VCaP (cell line): ENCODE results near the gene PAK3.

Experiments
- H3K27ac ChIP-seq: fragments of 450-650 bp; 2 replicates; pipeline ENCODE4 v1.5.1; 2017
- TF ChIP-seq, protein P1 (sequence below): fragments of 450-650 bp; conservative IDR thresholded peaks from 2 replicates; pipeline ENCODE4 v1.5.1; 2017; ENCODE audit warnings: mild to moderate bottlenecking, moderate library complexity

The PAK3 gene

DNA sequence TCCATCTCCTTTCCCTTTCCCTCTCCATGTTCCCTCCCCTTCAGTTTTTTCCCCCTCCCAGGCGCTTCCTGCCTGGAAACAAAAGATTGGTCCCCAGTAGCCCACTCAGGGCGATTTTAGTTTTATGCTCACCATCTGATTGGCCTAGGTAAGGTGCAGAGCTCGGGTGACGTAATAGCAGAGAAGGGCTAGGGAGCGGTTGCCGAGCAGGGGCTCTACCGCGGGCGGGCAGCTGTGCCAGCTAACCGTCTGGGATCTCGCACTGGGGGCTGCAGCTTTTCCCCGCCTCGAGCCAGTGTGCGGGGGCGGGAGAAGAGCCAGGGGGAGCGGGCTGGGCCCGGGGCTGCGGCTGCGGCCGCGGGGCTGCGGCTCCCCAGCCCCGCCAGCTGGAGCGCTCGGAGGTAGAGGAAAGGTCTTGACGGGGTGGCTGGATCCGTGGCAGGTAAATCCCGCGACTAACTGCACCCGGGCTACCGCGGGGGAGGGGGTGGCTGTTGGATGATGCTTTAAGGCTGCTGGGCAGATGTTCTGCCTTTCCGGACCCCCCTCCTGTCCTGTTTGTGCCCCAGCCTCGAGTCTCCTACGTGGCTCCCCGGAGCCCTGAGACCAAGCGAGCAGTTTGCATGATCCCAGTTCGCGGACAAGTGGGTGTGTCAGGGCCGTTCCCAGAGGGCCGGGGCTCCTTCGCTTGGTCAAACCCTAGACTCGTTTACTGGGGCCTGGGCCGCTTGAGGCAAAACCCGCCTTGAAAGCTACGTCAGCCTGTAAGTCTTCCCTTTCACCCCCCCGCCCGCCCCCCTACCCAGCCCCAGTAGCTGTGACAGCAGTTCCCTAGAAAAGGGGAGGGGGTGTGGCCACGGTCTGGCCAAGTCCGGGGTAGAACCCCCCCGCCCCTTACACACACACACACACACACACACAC lies at the start of gene PAK3:
Gene PAK3, plus strand, starts transcription at position 218 of the 922 bp plus-strand sequence. CDS start 26,913 bp downstream, outside the sequence.
- TF ChIP-seq, protein P1, sequence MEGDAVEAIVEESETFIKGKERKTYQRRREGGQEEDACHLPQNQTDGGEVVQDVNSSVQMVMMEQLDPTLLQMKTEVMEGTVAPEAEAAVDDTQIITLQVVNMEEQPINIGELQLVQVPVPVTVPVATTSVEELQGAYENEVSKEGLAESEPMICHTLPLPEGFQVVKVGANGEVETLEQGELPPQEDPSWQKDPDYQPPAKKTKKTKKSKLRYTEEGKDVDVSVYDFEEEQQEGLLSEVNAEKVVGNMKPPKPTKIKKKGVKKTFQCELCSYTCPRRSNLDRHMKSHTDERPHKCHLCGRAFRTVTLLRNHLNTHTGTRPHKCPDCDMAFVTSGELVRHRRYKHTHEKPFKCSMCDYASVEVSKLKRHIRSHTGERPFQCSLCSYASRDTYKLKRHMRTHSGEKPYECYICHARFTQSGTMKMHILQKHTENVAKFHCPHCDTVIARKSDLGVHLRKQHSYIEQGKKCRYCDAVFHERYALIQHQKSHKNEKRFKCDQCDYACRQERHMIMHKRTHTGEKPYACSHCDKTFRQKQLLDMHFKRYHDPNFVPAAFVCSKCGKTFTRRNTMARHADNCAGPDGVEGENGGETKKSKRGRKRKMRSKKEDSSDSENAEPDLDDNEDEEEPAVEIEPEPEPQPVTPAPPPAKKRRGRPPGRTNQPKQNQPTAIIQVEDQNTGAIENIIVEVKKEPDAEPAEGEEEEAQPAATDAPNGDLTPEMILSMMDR = no peak
- H3K27ac ChIP-seq = no peak within 1 kb of the TSS

GRCh38 chrX:111047575-111047974 lies 48.4 kb upstream of the PAK3 start:
- no peak overlapping the region for H3K27ac ChIP-seq
- TF ChIP-seq, protein P1 = no peak

DNA sequence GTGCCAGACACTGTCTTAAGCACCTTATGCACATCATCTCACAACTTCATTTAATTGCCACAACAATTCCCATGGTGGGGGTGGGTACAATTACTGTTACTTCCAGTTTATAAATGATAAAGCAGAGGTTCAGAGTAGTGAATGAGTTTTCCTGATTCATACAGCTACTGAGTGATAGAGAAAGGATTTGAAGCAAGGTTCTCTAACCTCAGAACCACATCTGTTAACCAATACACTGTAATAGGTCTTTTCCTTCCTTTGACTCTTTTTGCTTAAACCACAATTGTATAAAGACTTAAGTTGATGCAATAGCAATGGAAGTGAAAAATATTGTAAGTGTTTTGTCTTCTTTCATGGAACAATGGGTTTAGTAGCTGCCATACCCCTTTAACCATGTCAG lies 43.5 kb upstream of the PAK3 start:
- TF ChIP-seq, protein P1 = no peak
- no peak overlapping the region for H3K27ac ChIP-seq

DNA sequence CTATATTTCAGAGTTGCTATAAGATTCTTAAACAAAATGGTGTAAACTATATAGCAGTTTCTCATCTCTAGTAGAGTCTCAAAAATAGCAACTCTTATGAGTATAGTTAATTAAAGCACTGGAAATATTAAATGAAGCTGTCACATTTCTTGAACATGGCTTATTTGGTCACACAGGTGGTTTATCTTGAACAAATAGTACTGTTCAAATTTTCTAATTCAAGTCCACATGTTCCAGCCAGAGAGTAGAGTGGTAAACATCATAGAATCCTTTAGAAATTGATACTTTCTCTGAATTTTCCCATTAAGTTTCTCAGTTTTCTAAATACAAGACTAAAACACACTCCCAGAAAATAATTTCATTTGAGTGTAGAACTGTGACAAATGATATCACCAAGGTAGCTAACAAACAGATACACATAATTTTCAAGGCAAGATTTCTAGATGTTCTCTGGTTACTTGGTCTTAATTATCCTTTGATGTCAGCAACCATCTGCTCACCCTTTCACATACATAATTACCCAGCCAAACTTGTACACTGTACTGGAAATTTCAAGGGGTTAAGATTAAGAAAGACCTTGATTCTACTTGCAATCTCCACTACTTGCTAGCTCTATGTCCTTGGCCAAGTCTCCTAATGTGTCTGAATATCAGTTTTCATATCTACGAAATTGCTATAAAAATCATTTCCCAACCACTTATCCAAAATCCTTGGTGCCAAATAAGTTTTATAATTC lies 24.3 kb upstream of the PAK3 start:
- no peak overlapping the region for H3K27ac ChIP-seq
- TF ChIP-seq, protein P1 = no peak

DNA sequence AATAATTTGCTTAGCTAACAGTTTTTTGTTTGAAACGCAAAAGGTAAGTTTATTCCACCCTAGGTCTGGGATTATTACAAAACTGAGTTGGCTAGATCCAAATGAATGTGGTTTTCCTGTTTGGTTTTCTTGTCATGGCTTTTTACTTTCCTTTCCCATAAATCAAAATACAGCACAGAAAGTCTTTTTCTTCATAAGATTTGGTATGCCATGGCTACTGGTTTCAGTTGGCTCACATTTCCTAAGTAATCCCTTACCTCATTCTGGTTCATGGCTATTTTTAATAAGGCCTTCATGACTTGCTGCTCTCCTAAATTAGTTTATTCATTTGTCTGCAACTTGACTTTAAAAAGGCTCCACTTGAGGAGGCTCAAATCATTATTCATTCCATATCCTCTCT lies 12.9 kb upstream of the PAK3 start:
- TF ChIP-seq, protein P1 = no peak
- no peak overlapping the region for H3K27ac ChIP-seq

DNA sequence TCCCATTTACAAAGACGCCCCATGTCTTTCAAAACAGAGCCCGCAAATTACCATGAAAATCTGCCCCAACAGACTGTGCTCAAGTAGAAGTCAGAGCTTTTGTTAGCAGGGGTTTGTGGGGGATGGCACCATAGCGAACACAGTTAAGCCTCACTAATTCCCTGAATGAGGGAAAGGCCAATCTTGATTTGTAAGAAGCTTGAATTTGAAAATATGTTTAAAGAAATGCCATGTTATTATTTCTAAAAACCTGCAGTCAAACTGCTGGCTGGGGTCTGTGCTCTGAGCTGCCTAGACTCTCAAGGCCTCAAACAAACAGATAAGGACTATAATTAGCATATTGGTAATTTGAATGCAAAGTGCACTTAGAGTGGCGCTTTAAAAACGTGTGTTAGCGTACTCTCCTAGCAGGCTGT lies 9.4 kb upstream of the PAK3 start:
- TF ChIP-seq, protein P1 = no peak
- no peak overlapping the region for H3K27ac ChIP-seq

DNA sequence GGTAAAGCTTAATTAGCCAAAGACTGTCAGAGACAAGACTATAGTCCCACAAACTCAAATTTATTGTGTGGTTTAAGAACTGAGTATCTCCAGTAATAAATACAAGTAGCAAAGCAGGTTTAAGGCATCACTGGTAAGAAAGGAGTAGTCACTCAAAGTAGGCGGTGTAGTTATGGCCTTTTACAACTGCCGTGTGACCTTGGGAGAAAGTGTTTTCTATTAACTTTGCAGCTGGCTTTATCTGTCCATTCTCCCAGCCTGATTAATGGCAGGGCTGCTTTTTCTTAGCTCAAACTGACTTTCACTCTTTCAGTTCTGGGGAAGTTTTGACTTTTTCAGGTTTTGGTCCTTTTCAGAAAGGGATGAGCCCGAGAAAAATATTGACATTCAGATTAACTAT lies 7.4 kb upstream of the PAK3 start:
- TF ChIP-seq, protein P1 = no peak
- H3K27ac ChIP-seq = no peak overlapping the region
